T47D (cell line): Measurements from ENCODE around the gene SIM2.
"Not testable (repeated sequence)": the region's sequence is repeated elsewhere in the genome, so short reads cannot be mapped to it uniquely, and the experiment has no call there.

Experiments used
- DNase-seq, 2 experiments: peaks; one replicate each; pipeline versions ENCODE4 v3.0.0 to v3.0.0-alpha.2; 2011 to 2012; ENCODE audit warnings: low read depth in 1 of 2, low spot score in 1 of 2
- JUND ChIP-seq: IDR thresholded peaks from 2 replicates; pipeline ENCODE4 v1.6.1; 2012; ENCODE audit warnings: low read depth
- in situ Hi-C: cut with HindIII; loops from 2 replicates; pipeline ENCODE4 v1.10.0; 2016; ENCODE audit warnings: low sequenced_read_pairs, low pct_unique_long_range_greater_than_20kb

SIM2 gene

DNA sequence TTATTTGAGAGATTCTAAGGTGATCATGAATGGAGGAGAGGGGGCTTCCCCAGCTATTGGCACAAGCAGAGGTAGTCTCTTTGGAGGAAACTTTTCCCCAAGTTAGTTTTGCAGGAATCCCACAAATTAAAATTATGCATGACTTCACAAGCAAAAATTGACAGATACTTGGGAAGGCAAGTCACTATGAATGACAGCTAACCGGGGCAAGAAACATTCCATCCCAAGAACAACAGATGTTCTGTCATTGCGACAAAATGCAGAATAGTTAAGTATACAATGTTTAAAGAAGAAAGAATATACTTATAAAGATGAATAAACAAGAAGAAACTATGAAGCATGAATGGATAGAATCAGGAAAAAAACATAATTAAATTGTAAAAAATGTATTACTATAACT lies 27.1 kb upstream of the SIM2 start:
- no peak for TF ChIP-seq JUND
- in situ Hi-C loops, result no loop called here
- DNase-seq, result no peak

DNA sequence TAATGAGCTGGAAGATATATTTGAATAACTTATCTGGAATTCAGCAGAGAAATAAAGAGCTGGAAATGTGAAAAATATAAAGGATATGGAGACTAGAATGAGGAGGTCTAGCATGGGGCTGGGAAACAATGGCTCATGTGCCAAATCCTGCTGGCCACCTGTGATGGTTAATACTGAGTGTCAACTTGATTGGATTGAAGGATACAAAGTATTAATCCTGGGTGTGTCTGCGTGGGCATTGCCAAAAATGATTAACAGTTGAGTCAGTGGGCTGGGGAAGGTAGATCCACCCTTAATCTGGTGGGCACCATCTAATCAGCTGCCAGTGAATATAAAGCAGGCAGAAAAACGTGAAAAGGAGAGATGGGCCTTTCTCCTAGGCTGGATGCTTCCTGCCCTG lies 26.6 kb upstream of the SIM2 start:
- in situ Hi-C loops, DNase-seq: not testable (repeated sequence)

DNA sequence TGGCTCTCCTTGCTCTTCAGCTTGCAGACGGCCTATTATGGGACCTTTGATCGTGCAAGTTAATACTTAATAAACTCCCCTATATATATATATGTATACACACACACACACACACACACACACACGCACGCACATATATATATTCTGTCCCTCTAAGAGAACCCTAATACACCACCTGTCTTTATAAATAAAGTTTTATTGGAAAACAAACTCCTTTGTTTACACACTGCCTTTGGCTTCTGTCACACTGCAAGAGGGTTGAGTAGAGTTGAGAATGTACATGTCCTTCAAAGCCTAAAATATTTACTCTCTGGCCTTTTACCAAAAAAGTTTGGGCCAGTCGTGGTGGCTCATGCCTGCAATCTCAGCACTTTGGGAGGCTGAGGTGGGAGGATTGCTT lies 26.2 kb upstream of the SIM2 start:
- in situ Hi-C loops, result no loop called here
- no peak for DNase-seq
- TF ChIP-seq JUND, result no peak

- in situ Hi-C loops, result no loop called here
- no peak for DNase-seq
- no peak for TF ChIP-seq JUND
Measured at GRCh38 chr21:36676039-36676950, 22.6 kb upstream of the SIM2 start.

- DNase-seq, result no peak
- in situ Hi-C loops, result no loop called here
- no peak for TF ChIP-seq JUND
Measured at GRCh38 chr21:36677443-36677842, 21.5 kb upstream of the SIM2 start.

DNA sequence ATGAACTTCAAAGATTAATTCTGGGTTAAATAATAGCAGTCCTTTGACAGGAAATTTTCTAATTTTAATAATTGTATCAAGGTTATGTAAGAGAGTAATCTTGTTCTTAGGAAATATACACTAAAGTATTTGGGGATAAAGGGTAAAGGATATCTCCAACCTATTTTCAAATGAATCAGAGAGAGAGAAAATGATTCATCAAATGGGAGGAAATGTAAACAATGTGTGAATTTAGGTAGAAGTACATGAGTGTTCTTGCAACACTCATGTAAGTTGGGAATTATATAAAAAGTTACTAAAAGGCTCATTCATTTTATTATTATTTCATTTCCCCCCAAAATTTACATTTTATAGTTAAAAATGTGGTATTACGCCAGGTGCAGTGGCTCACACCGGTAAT lies 20.4 kb upstream of the SIM2 start:
- in situ Hi-C loops, result no loop called here
- TF ChIP-seq JUND, result no peak
- DNase-seq, result no peak

DNA sequence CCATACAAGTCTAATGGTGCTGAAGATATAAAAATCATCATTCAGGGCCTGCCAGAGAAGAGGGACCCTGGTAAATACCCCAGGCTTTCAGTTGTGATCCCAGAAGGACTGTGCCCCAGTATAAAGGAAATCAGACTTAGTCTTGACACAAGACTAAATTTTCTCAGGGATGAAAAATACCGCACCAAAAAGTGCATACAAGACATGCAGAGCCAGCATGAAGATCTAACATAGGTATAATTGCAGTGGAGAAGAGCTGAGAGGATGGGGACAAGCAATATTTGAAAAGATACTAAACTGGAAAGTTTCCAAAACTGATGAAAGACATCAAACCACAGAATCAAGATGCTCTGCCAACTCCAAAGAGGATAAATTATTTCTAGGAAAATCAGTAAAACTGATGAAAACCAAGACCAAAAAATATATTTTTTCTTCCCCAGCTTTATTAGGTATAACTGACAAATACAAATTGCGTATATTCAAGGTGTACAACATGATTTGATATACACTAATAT lies 17.7 kb upstream of the SIM2 start:
- in situ Hi-C loops, result no loop called here
- TF ChIP-seq JUND, result no peak

DNA sequence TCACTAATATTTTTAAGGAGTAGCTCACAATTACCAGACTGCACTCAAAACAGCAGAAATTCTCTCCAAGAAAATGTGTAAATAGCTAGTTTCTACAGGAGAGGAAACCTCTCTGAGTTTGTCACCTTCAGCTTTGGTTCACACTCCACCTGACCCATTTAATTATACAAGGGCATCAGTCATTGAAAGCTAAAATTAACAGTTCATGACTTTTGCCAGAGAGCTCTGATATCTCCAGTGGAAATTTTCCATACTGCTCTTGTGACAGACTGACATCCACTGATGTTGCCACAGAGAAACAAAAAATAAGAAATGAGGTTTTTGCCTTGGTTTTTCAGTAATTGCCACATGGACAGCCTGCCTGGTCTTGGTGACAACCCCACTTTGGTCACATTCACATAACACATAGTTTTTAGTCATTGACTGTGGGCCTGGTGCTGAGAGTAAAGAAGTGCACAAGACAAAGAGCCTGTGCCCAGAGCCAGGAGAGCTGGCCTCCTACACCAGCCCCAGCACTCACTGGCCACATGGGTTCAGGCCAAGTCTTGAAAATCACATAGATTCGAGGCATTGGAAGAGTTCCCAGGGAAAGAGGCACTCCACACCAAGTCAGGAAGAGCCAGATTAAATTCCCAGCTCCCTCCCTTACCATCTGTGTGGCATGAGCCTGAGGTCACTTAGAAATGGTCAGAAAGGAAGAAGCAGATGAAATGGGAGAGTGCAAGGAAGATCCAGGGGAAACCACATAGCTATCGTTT lies 13.8 kb upstream of the SIM2 start:
- in situ Hi-C loops, result no loop called here
- no peak for TF ChIP-seq JUND
- DNase-seq, result no peak

More for the DNA sequence above, 17.7 kb upstream of the SIM2 start:
- no peak for DNase-seq

GRCh38 chr21:36686955-36687354 lies 12.0 kb upstream of the SIM2 start:
- no peak for TF ChIP-seq JUND
- no peak for DNase-seq
- in situ Hi-C loops, result no loop called here

DNA sequence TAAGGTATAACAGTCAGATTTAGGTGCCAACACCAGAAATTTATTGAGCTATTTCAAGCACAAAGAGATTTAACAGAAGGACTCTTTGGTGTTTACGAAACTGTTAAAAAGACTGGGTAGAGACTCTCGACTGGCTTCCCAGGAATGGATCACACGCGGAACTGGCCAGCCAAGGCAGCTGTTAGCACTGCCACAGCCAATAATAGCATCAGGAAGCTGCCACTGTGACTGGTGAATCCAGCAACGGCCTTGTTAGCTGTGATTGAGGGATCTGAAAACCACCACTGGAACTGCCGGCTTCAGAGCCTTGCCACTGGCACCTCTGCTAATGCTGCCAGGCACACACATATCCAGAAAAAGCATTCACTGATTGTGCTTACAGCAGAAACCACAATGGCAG lies 10.6 kb upstream of the SIM2 start:
- in situ Hi-C loops, result no loop called here
- no peak for DNase-seq
- TF ChIP-seq JUND, result no peak

DNA sequence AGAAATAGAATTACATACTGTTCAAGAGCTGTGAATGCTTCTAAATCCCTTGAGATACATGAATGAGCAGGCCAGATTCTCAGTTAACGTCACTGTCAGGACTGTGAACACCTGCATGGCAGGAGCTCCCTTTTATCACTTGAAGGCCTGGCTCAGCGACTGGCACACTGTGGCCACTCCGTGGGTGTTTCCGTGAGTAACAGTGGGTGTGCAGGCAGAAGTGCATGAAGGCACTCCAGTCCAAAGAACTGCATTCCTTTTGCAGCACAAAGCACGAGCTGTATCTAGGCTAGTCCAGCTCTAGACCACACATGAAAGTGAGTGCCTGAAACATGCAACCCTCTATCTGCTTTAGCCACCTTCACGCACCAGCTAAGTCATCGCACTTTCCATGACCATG lies 9.6 kb upstream of the SIM2 start:
- in situ Hi-C loops, result no loop called here
- no peak for TF ChIP-seq JUND
- no peak for DNase-seq

DNA sequence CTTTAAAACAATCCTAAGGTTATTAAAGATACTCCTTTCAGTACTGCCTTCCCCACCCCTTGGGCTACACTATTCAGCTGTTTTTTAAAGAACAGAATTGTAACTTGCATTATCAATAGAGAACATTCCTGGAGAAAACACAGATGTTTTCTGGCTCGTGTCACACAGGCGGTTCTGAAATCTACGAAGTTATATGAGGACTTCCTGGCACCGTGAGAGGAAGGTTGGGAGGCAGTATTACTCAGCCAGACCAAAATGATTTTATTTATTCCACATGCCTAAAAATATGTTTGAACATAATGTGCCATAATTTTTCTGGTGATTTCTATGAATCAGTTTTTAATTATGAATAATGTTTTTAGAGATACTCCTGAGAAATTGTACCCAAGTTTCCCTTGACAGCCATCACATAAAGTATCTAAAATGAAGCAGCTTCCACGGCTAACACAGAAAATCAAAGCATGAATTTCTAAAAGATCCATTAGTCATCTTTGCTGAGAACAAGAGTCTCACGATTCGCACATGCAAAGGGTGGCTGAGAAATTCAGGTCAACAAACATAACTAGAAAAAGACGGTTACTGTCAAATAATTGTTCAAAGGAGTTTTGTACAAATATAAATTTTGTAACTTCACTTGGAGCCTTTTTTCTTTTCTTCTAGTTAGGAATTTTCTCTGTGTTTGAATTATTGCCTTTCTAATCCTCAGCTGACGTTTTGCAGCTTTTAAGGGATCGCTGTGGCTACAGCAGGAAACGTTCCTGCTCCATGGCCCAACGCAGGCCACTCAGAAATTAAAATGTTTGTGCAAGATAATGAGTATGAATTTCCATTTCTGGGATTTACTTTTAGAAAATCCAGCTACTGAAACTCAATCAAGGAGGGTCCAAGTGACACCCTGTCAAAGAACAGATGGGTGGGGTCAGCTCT lies 8.0 kb upstream of the SIM2 start:
- no peak for DNase-seq
- in situ Hi-C loops, result no loop called here
- TF ChIP-seq JUND, result no peak
